Measurements from ENCODE around the gene CHAF1B. TPM values are rescaled to one million over a fixed set of nuclear protein-coding genes. Genes with fewer than 3 reads are reported as not detected.
"Not testable (repeated sequence)": the region's sequence is repeated elsewhere in the genome, so short reads cannot be mapped to it uniquely, and the experiment has no call there.

Gene CHAF1B
- total RNA-seq = 2.5 TPM

GRCh38 chr21:36385233-36386030 lies at the start of gene CHAF1B:
CHAF1B (plus strand) TSS chr21:36385392; CDS start chr21:36386137, 745 bp downstream.
- DNase-seq (ENCODE audit: low spot score) (peak; percentile 90), ATAC-seq (peak; percentile 96)
- intact Hi-C loops (cut with DNase I) = no loop called here

- no peak for ATAC-seq
- no peak for DNase-seq (ENCODE audit: low spot score)
- intact Hi-C loops (cut with DNase I) = no loop called here
These were observed 48.1 kb upstream of the CHAF1B start for GRCh38 chr21:36337099-36337509.

- ATAC-seq (no peak), DNase-seq (ENCODE audit: low spot score) (no peak)
- intact Hi-C loops (cut with DNase I) = no loop called here
These were observed 46.2 kb upstream of the CHAF1B start for GRCh38 chr21:36338975-36339374.

- DNase-seq (ENCODE audit: low spot score); ATAC-seq; intact Hi-C loops (cut with DNase I): not testable (repeated sequence)
These were observed 42.6 kb upstream of the CHAF1B start for GRCh38 chr21:36342581-36342980.

GRCh38 chr21:36344931-36345330 lies 40.3 kb upstream of the CHAF1B start:
- no peak for ATAC-seq
- intact Hi-C loops (cut with DNase I) = no loop called here
- no peak for DNase-seq (ENCODE audit: low spot score)

GRCh38 chr21:36347278-36347961 lies 37.8 kb upstream of the CHAF1B start:
- DNase-seq (ENCODE audit: low spot score) (no peak), ATAC-seq (no peak)
- intact Hi-C loops (cut with DNase I) = no loop called here

GRCh38 chr21:36347962-36348328 lies 37.2 kb upstream of the CHAF1B start:
- intact Hi-C loops (cut with DNase I) = no loop called here
- ATAC-seq (no peak), DNase-seq (ENCODE audit: low spot score) (no peak)

- intact Hi-C loops (cut with DNase I) = no loop called here
- DNase-seq (ENCODE audit: low spot score) (no peak), ATAC-seq (no peak)
These were observed 35.9 kb upstream of the CHAF1B start for GRCh38 chr21:36349315-36349714.

GRCh38 chr21:36350282-36350910 lies 34.8 kb upstream of the CHAF1B start:
- DNase-seq (ENCODE audit: low spot score) = no peak
- intact Hi-C loops (cut with DNase I) = no loop called here
- no peak for ATAC-seq

- DNase-seq (ENCODE audit: low spot score) = no peak
- ATAC-seq = no peak
- intact Hi-C loops (cut with DNase I) = no loop called here
These were observed 30.1 kb upstream of the CHAF1B start for GRCh38 chr21:36354918-36355680.

- intact Hi-C loops (cut with DNase I) = no loop called here
- ATAC-seq (no peak), DNase-seq (ENCODE audit: low spot score) (no peak)
These were observed 29.3 kb upstream of the CHAF1B start for GRCh38 chr21:36355868-36356267.

GRCh38 chr21:36359185-36359584 lies 26.0 kb upstream of the CHAF1B start:
- no peak for ATAC-seq
- intact Hi-C loops (cut with DNase I) = no loop called here

GRCh38 chr21:36369064-36369685 lies 16.0 kb upstream of the CHAF1B start:
- DNase-seq (ENCODE audit: low spot score) (no peak), ATAC-seq (no peak)
- intact Hi-C loops (cut with DNase I) = no loop called here

More at GRCh38 chr21:36359185-36359584, 26.0 kb upstream of the CHAF1B start:
- no peak for DNase-seq (ENCODE audit: low spot score)

- intact Hi-C loops (cut with DNase I) = no loop called here
- ATAC-seq (no peak), DNase-seq (ENCODE audit: low spot score) (no peak)
These were observed 9.2 kb upstream of the CHAF1B start for GRCh38 chr21:36375994-36376393.

GRCh38 chr21:36377391-36377842 lies 7.8 kb upstream of the CHAF1B start:
- intact Hi-C loops (cut with DNase I) = no loop called here
- ATAC-seq (no peak), DNase-seq (ENCODE audit: low spot score) (no peak)

GRCh38 chr21:36379251-36379650 lies 5.9 kb upstream of the CHAF1B start:
- ATAC-seq (peak; percentile 39), DNase-seq (ENCODE audit: low spot score) (no peak)
- intact Hi-C loops (cut with DNase I) = no loop called here

- ATAC-seq = no peak
- no peak for DNase-seq (ENCODE audit: low spot score)
- intact Hi-C loops (cut with DNase I) = no loop called here
These were observed 3.2 kb upstream of the CHAF1B start for GRCh38 chr21:36381841-36382589.

GRCh38 chr21:36382722-36383121 lies 2.5 kb upstream of the CHAF1B start:
- DNase-seq (ENCODE audit: low spot score); ATAC-seq; intact Hi-C loops (cut with DNase I): not testable (repeated sequence)
